ENCODE results near the gene GYG1.

- no peak for TF ChIP-seq YY1 (IDR thresholded peaks at IDR 0.05; ENCODE audit: insufficient read depth, insufficient read length)
- TF ChIP-seq ZNF274 (IDR thresholded peaks at IDR 0.05; ENCODE audit: low read depth, low read length): no peak
- no peak for TF ChIP-seq SUZ12 (IDR thresholded peaks at IDR 0.05; ENCODE audit: extremely low read depth, insufficient read depth, insufficient read length)
These were observed 42.3 kb upstream of the GYG1 start for GRCh38 chr3:148948913-148949657.
